DOHH2 (cell line): ENCODE results near the gene KCNAB1.

ENCODE experiments used
- H3F3A ChIP-seq: fragments of 200-600 bp; sonication (generic), shearing (Covaris generic); 2 replicates; pipeline ENCODE4 v1.6.0; 2016; ENCODE audit warnings: antibody characterized with exemption, mild to moderate bottlenecking; ENCODE audit not compliant: control insufficient read depth, insufficient read depth
- H3K27ac ChIP-seq: fragments of 200-600 bp; sonication (generic); 2 replicates; pipeline ENCODE4 v1.5.1; 2014; ENCODE audit warnings: low read depth, mild to moderate bottlenecking, low read length, moderate library complexity
- H3K27me3 ChIP-seq: fragments of 200-600 bp; sonication (generic); 2 replicates; pipeline ENCODE4 v1.6.1; 2014; ENCODE audit warnings: mild to moderate bottlenecking, low read length, mixed read lengths; ENCODE audit not compliant: control insufficient read depth
- H3K36me3 ChIP-seq: fragments of 200-600 bp; sonication (generic); 2 replicates; pipeline ENCODE4 v1.6.1; 2014; ENCODE audit warnings: mild to moderate bottlenecking, low read length, moderate library complexity, mixed read lengths; ENCODE audit not compliant: control insufficient read depth
- H3K4me1 ChIP-seq: fragments of 200-600 bp; sonication (generic); 2 replicates; pipeline ENCODE4 v1.6.1; 2014; ENCODE audit warnings: mild to moderate bottlenecking, low read length, mixed read lengths; ENCODE audit not compliant: control insufficient read depth
- H3K4me2 ChIP-seq: fragments of 200-600 bp; sonication (generic); 2 replicates; pipeline ENCODE4 v1.6.0; 2014; ENCODE audit warnings: mild to moderate bottlenecking, low read length, moderate library complexity
- H3K4me3 ChIP-seq: fragments of 200-600 bp; sonication (generic); 2 replicates; pipeline ENCODE4 v1.5.1; 2014; ENCODE audit warnings: mild to moderate bottlenecking, low read length, mixed read lengths
- H3K79me2 ChIP-seq: fragments of 200-600 bp; sonication (generic); 2 replicates; pipeline ENCODE4 v1.6.1; 2014; ENCODE audit warnings: mild to moderate bottlenecking, low read length, mixed read lengths; ENCODE audit not compliant: control insufficient read depth
- H3K9me2 ChIP-seq: fragments of 200-600 bp; sonication (generic); replicated peaks from 2 replicates; pipeline ENCODE4 v1.6.1; 2014; ENCODE audit warnings: mild to moderate bottlenecking, low read length, mixed read lengths; ENCODE audit not compliant: control insufficient read depth
- H3K9me3 ChIP-seq: fragments of 200-600 bp; sonication (generic); 2 replicates; pipeline ENCODE4 v1.6.1; 2014; ENCODE audit warnings: antibody characterized with exemption, low read length, mixed read lengths; ENCODE audit not compliant: control insufficient read depth, insufficient read depth
- H4K20me1 ChIP-seq: fragments of 200-600 bp; sonication (generic); 2 replicates; pipeline ENCODE4 v1.6.0; 2014; ENCODE audit warnings: low read depth, mild to moderate bottlenecking, antibody characterized with exemption, low read length, moderate library complexity; ENCODE audit not compliant: control insufficient read depth, insufficient read depth
- EZH2phosphoT487 ChIP-seq: fragments of 200-600 bp; sonication (generic); IDR thresholded peaks from 2 replicates; pipeline ENCODE4 v1.6.1; 2017; ENCODE audit warnings: borderline replicate concordance, mild to moderate bottlenecking, antibody characterized with exemption, low read length, moderate library complexity, mixed read lengths
- TF ChIP-seq, protein P1 (sequence below): fragments of 200-600 bp; sonication (generic); IDR thresholded peaks from one replicate; pipeline ENCODE4 v1.5.1; 2014; ENCODE audit warnings: antibody characterized with exemption, mild to moderate bottlenecking, low read depth, low read length; ENCODE audit not compliant: poor library complexity, severe bottlenecking

The KCNAB1 gene

DNA sequence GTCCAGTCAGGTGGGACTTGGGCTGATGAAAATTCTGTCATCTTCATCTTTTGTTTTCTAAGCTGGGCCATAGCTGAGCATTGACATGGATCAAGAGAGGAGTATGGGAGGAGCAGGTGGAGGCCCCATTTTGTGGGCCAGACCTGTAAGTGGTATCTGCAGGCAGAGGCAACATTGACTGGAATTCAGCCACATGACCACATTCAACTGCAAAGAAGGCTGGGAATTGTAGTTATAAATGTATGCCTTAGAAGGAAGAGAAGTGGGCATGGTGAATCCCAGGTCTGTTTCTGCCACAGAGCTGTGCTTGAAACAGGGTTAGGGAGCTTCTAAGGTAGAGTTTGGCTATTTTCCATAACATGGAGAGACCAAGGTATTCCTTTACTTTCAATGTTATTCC is 11.4 kb downstream of the KCNAB1 start:
- H3K4me2 ChIP-seq = no peak overlapping the region
- H4K20me1 ChIP-seq = no peaks in the 10 kb centered on the region
- no peaks in the 10 kb centered on the region for H3K9me3 ChIP-seq
- H3K27me3 ChIP-seq = peaks cover 8% of the 10 kb centered on the region; the same call in 1 of the 2 replicates
- no peak for TF ChIP-seq EZH2phosphoT487
- TF ChIP-seq, protein P1, sequence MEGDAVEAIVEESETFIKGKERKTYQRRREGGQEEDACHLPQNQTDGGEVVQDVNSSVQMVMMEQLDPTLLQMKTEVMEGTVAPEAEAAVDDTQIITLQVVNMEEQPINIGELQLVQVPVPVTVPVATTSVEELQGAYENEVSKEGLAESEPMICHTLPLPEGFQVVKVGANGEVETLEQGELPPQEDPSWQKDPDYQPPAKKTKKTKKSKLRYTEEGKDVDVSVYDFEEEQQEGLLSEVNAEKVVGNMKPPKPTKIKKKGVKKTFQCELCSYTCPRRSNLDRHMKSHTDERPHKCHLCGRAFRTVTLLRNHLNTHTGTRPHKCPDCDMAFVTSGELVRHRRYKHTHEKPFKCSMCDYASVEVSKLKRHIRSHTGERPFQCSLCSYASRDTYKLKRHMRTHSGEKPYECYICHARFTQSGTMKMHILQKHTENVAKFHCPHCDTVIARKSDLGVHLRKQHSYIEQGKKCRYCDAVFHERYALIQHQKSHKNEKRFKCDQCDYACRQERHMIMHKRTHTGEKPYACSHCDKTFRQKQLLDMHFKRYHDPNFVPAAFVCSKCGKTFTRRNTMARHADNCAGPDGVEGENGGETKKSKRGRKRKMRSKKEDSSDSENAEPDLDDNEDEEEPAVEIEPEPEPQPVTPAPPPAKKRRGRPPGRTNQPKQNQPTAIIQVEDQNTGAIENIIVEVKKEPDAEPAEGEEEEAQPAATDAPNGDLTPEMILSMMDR = no peak
- H3K4me3 ChIP-seq = no peak overlapping the region
- no peaks in the 10 kb centered on the region for H3K36me3 ChIP-seq
- H3K79me2 ChIP-seq = no peaks in the 10 kb centered on the region
- H3K9me2 ChIP-seq = no peaks in the 10 kb centered on the region
- H3K4me1 ChIP-seq = no peaks in the 10 kb centered on the region
- no peak overlapping the region for H3K27ac ChIP-seq
- H3F3A ChIP-seq = no peaks in the 10 kb centered on the region

DNA sequence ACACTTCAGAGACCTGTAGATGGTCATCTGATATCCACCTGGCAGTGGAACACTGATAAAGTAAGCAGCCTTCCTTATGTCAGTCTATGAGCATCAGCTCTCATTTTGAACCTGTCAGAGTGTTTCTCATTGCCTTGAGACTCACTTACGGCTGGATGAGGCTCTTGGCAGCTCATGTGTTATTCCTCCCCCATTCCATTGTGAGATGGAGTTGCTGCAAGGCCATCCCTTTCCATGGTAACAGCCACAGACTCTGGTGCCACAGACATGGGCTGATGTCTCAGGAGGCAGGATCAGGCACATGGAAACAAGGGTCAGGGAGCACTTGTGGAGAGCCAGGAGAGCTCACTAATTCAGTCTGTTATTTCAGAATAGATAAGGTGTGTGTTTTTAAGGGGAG is 11.9 kb downstream of the KCNAB1 start:
- Histone ChIP-seq H4K20me1 (no peaks in the 10 kb centered on the region), H3K27me3 (peaks cover 8% of the 10 kb centered on the region; the same call in 1 of the 2 replicates)

DNA sequence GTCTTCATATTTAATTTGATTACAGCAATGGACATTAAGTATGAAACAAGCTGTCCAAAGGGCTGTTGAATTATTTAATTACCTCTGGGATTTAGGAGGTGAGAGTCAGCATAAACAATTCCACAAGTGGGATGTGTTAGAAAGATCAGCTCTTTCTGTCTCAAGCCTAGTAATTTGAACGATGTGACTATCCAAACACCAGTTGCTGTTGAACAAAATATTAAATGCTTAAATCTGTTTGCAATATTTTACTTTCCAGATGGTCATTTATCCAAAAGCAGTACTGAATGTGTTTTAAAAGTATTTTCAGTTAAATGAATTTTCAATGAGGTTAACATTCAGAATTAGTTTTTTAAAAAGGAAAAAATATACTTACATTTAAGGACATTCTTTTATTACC is 12.7 kb downstream of the KCNAB1 start:
- no peaks in the 10 kb centered on the region for H3F3A ChIP-seq
- H3K4me2 ChIP-seq = no peak overlapping the region
- no peaks in the 10 kb centered on the region for H3K4me1 ChIP-seq
- peaks cover 8% of the 10 kb centered on the region; the same call in 1 of the 2 replicates for H3K27me3 ChIP-seq
- no peak for TF ChIP-seq EZH2phosphoT487
- TF ChIP-seq, protein P1 = no peak
- H3K4me3 ChIP-seq = no peak overlapping the region
- H3K27ac ChIP-seq = no peak overlapping the region
- no peaks in the 10 kb centered on the region for H3K79me2 ChIP-seq
- no peaks in the 10 kb centered on the region for H3K36me3 ChIP-seq
- H4K20me1 ChIP-seq = no peaks in the 10 kb centered on the region
- no peaks in the 10 kb centered on the region for H3K9me3 ChIP-seq
- H3K9me2 ChIP-seq = no peaks in the 10 kb centered on the region

More for the DNA sequence above, 11.9 kb downstream of the KCNAB1 start:
- no peaks in the 10 kb centered on the region for H3K4me1 ChIP-seq
- H3K27ac ChIP-seq = no peak overlapping the region
- H3K79me2 ChIP-seq = no peaks in the 10 kb centered on the region
- H3K9me3 ChIP-seq = no peaks in the 10 kb centered on the region
- no peak overlapping the region for H3K4me3 ChIP-seq
- H3K9me2 ChIP-seq = no peaks in the 10 kb centered on the region
- TF ChIP-seq, protein P1 = no peak
- no peak for TF ChIP-seq EZH2phosphoT487
- no peak overlapping the region for H3K4me2 ChIP-seq
- no peaks in the 10 kb centered on the region for H3F3A ChIP-seq
- no peaks in the 10 kb centered on the region for H3K36me3 ChIP-seq
